ENCODE data around the gene PTPRG. TPM values are rescaled to one million over a fixed set of nuclear protein-coding genes. Genes with fewer than 3 reads are reported as not detected.

Gene PTPRG
- total and polyA plus RNA-seq, 2 donors (not counting 3 experiments of a cell fraction or from before 2014, with no cell fraction given): 8.9 to 39.1 TPM

DNA sequence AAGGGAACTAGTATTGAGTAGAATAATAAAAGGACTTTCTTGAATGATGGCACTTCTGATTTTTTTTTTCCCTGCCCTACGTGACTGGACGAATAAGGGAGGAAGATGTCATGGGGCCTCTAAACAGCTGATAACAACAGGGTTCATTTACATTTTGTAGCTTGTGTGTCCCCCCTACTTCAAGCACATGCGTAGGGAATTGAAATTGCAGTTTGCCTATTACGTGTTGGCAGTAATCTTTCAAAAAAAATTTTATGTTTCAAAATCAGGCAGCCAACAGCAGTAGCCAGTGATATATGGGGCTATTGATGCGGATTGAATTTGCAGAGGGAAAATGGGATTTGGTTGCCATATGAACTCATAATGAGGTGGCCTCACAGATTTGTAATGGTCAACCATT is 58.7 kb downstream of the PTPRG start:
- no peaks in the 10 kb centered on the region for H3K4me1 ChIP-seq (ENCODE audit: control insufficient read depth, extremely low read depth, insufficient read depth, low read length)
- TF ChIP-seq, protein P1, sequence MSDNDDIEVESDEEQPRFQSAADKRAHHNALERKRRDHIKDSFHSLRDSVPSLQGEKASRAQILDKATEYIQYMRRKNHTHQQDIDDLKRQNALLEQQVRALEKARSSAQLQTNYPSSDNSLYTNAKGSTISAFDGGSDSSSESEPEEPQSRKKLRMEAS (IDR thresholded peaks at IDR 0.05; ENCODE audit: insufficient read depth, insufficient read length): no peak
- TF ChIP-seq, protein P2, sequence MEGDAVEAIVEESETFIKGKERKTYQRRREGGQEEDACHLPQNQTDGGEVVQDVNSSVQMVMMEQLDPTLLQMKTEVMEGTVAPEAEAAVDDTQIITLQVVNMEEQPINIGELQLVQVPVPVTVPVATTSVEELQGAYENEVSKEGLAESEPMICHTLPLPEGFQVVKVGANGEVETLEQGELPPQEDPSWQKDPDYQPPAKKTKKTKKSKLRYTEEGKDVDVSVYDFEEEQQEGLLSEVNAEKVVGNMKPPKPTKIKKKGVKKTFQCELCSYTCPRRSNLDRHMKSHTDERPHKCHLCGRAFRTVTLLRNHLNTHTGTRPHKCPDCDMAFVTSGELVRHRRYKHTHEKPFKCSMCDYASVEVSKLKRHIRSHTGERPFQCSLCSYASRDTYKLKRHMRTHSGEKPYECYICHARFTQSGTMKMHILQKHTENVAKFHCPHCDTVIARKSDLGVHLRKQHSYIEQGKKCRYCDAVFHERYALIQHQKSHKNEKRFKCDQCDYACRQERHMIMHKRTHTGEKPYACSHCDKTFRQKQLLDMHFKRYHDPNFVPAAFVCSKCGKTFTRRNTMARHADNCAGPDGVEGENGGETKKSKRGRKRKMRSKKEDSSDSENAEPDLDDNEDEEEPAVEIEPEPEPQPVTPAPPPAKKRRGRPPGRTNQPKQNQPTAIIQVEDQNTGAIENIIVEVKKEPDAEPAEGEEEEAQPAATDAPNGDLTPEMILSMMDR (IDR thresholded peaks at IDR 0.05; ENCODE audit: extremely low read depth in 1 of 2, insufficient read depth in 1 of 2, low read depth in 1 of 2, low read length in 2 of 2): no peak
- FAIRE-seq (no peak), DNase-seq (ENCODE audit: low read depth, low spot score) (no peak)
- dilution Hi-C loops (cut with MboI; ENCODE audit: extremely low pct_ligation_motif_present, low sequenced_read_pairs): no loop called here
- ChIA-PET CTCF (no interaction called here), POLR2A (no interaction called here)
- no peak overlapping the region for H3K4me3 ChIP-seq (replicated peaks in 1 of 3; ENCODE audit: insufficient read depth in 1 of 3, low read depth in 1 of 3, low read length in 3 of 3)
- no peak overlapping the region for H3K9ac ChIP-seq (replicated peaks; ENCODE audit: extremely low read depth, insufficient read depth, low read length)
- intact Hi-C loops (cut with micrococcal nuclease): no loop called here
- H3K36me3 ChIP-seq (ENCODE audit: control insufficient read depth in 2 of 2, extremely low read depth in 1 of 2, insufficient read depth in 2 of 2, low read length in 2 of 2): no peaks in the 10 kb centered on the region
- no peak overlapping the region for H3K4me2 ChIP-seq (ENCODE audit: insufficient read depth, low read length)
- no TSS peak for BruUV-seq (replicated peaks)
- H4K20me1 ChIP-seq (replicated peaks; ENCODE audit: control insufficient read depth, extremely low read depth, insufficient read depth, low read length): no peaks in the 10 kb centered on the region
- H3K79me2 ChIP-seq (ENCODE audit: control insufficient read depth, insufficient read depth, low read length): no peaks in the 10 kb centered on the region
- no peak overlapping the region for H3K27ac ChIP-seq (ENCODE audit: insufficient read depth, low read depth, low read length)
- H2AFZ ChIP-seq (ENCODE audit: low read depth, low read length): no peak overlapping the region
- no peaks in the 10 kb centered on the region for H3K9me3 ChIP-seq (replicated peaks; ENCODE audit: control insufficient read depth, insufficient read depth, low read length)
- H3K9me1 ChIP-seq (replicated peaks; ENCODE audit: control insufficient read depth, extremely low read depth, insufficient read depth, low read length): no peaks in the 10 kb centered on the region
- H3K27me3 ChIP-seq (ENCODE audit: control insufficient read depth in 2 of 2, insufficient read depth in 2 of 2, low read length in 2 of 2): no peaks in the 10 kb centered on the region

DNA sequence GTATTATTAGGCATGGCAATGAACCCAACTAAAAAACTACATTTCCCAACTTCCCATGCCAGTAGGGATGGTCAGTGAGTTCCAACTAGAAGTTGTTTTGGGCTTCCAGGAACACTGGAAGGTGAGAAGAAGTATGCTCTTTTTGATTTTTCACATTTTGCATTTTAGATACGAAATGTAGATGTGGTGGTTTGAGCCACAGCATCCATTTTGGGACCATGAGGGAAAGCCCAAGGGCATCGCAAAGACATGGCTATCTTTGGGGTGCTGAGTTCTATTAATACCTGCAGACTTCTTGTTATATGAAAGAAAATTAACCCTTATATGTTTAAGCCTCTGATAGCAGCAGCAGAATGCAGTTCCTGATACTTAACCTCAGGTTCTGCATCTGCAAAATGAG is 62.9 kb downstream of the PTPRG start:
- dilution Hi-C loops (cut with MboI; ENCODE audit: extremely low pct_ligation_motif_present, low sequenced_read_pairs): no loop called here
- H3K9ac ChIP-seq (replicated peaks; ENCODE audit: extremely low read depth, insufficient read depth, low read length): no peak overlapping the region
- H3K27me3 ChIP-seq (ENCODE audit: control insufficient read depth in 2 of 2, insufficient read depth in 2 of 2, low read length in 2 of 2): no peaks in the 10 kb centered on the region
- H3K27ac ChIP-seq (ENCODE audit: insufficient read depth, low read depth, low read length): no peak overlapping the region
- DNase-seq (ENCODE audit: low read depth, low spot score) (no peak), FAIRE-seq (no peak)
- H3K9me1 ChIP-seq (replicated peaks; ENCODE audit: control insufficient read depth, extremely low read depth, insufficient read depth, low read length): no peaks in the 10 kb centered on the region
- no peak for TF ChIP-seq POLR2AphosphoS5 (IDR thresholded peaks at IDR 0.05; ENCODE audit: insufficient read depth, low read depth, low read length)
- TF ChIP-seq POLR2A (IDR thresholded peaks at IDR 0.05; ENCODE audit: low read depth, low read length): no peak
- no peak for TF ChIP-seq FOS (IDR thresholded peaks at IDR 0.05; ENCODE audit: borderline replicate concordance, insufficient read depth, low read length)
- no peak for TF ChIP-seq JUN (IDR thresholded peaks at IDR 0.05; ENCODE audit: borderline replicate concordance, insufficient read depth, insufficient read length, low read depth)
- TF ChIP-seq, protein P2 (IDR thresholded peaks at IDR 0.05; ENCODE audit: extremely low read depth in 1 of 2, insufficient read depth in 1 of 2, low read depth in 1 of 2, low read length in 2 of 2): no peak
- TF ChIP-seq GATA2 (IDR thresholded peaks at IDR 0.05; ENCODE audit: insufficient read depth, insufficient read length, low read depth, low read length): no peak
- no peak for TF ChIP-seq EZH2 (IDR thresholded peaks at IDR 0.05; ENCODE audit: borderline replicate concordance, low read depth, low read length, severe bottlenecking)
- TF ChIP-seq, protein P1 (IDR thresholded peaks at IDR 0.05; ENCODE audit: insufficient read depth, insufficient read length): no peak
- TF ChIP-seq MYC (IDR thresholded peaks at IDR 0.05; ENCODE audit: low read depth, low read length): no peak
- H3K4me2 ChIP-seq (ENCODE audit: insufficient read depth, low read length): no peak overlapping the region
- CTCF ChIA-PET: no interaction called here
- H2AFZ ChIP-seq (ENCODE audit: low read depth, low read length): no peak overlapping the region
- intact Hi-C loops (cut with micrococcal nuclease): no loop called here
- no peaks in the 10 kb centered on the region for H3K79me2 ChIP-seq (ENCODE audit: control insufficient read depth, insufficient read depth, low read length)
- no peaks in the 10 kb centered on the region for H4K20me1 ChIP-seq (replicated peaks; ENCODE audit: control insufficient read depth, extremely low read depth, insufficient read depth, low read length)
- BruUV-seq (replicated peaks): no TSS peak
- peaks cover 4% of the 10 kb centered on the region for H3K4me1 ChIP-seq (ENCODE audit: control insufficient read depth, extremely low read depth, insufficient read depth, low read length)
- POLR2A ChIA-PET: no interaction called here
- no peaks in the 10 kb centered on the region for H3K9me3 ChIP-seq (replicated peaks; ENCODE audit: control insufficient read depth, insufficient read depth, low read length)
- no peaks in the 10 kb centered on the region for H3K36me3 ChIP-seq (ENCODE audit: control insufficient read depth in 2 of 2, extremely low read depth in 1 of 2, insufficient read depth in 2 of 2, low read length in 2 of 2)
- H3K4me3 ChIP-seq (replicated peaks in 1 of 3; ENCODE audit: insufficient read depth in 1 of 3, low read depth in 1 of 3, low read length in 3 of 3): no peak overlapping the region
